ENCODE results near the gene CROCC2. TPM values are rescaled to one million over a fixed set of nuclear protein-coding genes. Genes with fewer than 3 reads are reported as not detected.

The CROCC2 gene
- total RNA-seq, 4 donors from 2014 or later = 0.10 TPM; not detected in 3

GRCh38 chr2:240906911-240907590, 915 bp downstream of the CROCC2 start:
- DNase-seq (ENCODE audit: low spot score in 2 of 2) = no peak
- intact Hi-C loops (cut with DNase I; ENCODE audit: low total_unique reads) = no loop called here

GRCh38 chr2:240909216-240909974, 3.3 kb downstream of the CROCC2 start:
- DNase-seq (ENCODE audit: low spot score in 2 of 2) = no peak

More at GRCh38 chr2:240906911-240907590, 915 bp downstream of the CROCC2 start:
- WGBS, 2 donors = 57% methylated on average over 20 to 21 of the region's 22 CpGs
- TF ChIP-seq CTCF (IDR thresholded peaks at IDR 0.05) (no peak), POLR2A (IDR thresholded peaks at IDR 0.05) (no peak)
- no peak overlapping the region for H3K4me3 ChIP-seq (ENCODE audit: low read depth, poor library complexity, severe bottlenecking)

GRCh38 chr2:240911641-240912265, 5.6 kb downstream of the CROCC2 start:
- intact Hi-C loops (cut with DNase I; ENCODE audit: low total_unique reads) = no loop called here
- TF ChIP-seq CTCF (IDR thresholded peaks at IDR 0.05) = no peak
- no peak for TF ChIP-seq POLR2A (IDR thresholded peaks at IDR 0.05)
- WGBS, 2 donors = 69 to 77% methylated on average over 19 to 20 of the region's 20 CpGs

More at GRCh38 chr2:240909216-240909974, 3.3 kb downstream of the CROCC2 start:
- WGBS, 2 donors = 67 to 74% methylated on average over 17 of the region's 17 CpGs
- TF ChIP-seq CTCF (IDR thresholded peaks at IDR 0.05) = no peak
- TF ChIP-seq POLR2A (IDR thresholded peaks at IDR 0.05) = no peak
- intact Hi-C loops (cut with DNase I; ENCODE audit: low total_unique reads) = no loop called here
- no peak overlapping the region for H3K4me3 ChIP-seq (ENCODE audit: low read depth, poor library complexity, severe bottlenecking)

GRCh38 chr2:240912878-240913809, 7.0 kb downstream of the CROCC2 start:
- no peak overlapping the region for H3K4me3 ChIP-seq (ENCODE audit: low read depth, poor library complexity, severe bottlenecking)
- intact Hi-C loops (cut with DNase I; ENCODE audit: low total_unique reads) = no loop called here
- TF ChIP-seq CTCF (IDR thresholded peaks at IDR 0.05) = no peak
- TF ChIP-seq POLR2A (IDR thresholded peaks at IDR 0.05) = no peak
- 79 to 86% methylated on average over 18 to 20 of the region's 21 CpGs for WGBS, 2 donors
- no peak for DNase-seq (ENCODE audit: low spot score in 2 of 2)

More at GRCh38 chr2:240911641-240912265, 5.6 kb downstream of the CROCC2 start:
- DNase-seq (ENCODE audit: low spot score in 2 of 2) = no peak
- H3K4me3 ChIP-seq (ENCODE audit: low read depth, poor library complexity, severe bottlenecking) = no peak overlapping the region

All from lower leg skin (tissue), 4 donors.